ENCODE data around the gene SORL1.

SORL1 gene

GRCh38 chr11:121643479-121644186 lies 191.5 kb downstream of the SORL1 start:
- no peak for DNase-seq

- DNase-seq, result no peak
Measured at GRCh38 chr11:121644187-121644512, 192.0 kb downstream of the SORL1 start.

GRCh38 chr11:121645001-121645400 lies 192.9 kb downstream of the SORL1 start:
- no peak for DNase-seq

DNA sequence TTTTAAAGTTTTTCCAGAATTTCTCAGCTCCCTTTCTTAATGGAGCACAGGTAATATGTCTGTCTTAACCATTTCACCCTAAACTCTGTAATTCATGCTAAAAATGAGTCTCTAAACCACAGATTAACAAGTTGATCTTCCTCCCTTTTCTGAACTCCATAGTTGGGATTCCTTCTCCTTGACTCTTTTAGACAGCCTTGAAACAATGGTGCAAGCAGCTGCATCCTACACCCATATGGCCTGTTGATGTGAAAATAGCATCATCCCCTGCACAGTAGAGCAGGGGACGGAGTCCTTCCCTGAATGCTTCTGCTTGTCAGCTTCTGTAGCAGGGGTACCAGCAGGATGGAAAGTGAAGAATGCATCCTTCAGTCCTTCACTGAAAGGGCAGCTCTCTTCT lies 193.5 kb downstream of the SORL1 start:
- DNase-seq, result no peak

DNA sequence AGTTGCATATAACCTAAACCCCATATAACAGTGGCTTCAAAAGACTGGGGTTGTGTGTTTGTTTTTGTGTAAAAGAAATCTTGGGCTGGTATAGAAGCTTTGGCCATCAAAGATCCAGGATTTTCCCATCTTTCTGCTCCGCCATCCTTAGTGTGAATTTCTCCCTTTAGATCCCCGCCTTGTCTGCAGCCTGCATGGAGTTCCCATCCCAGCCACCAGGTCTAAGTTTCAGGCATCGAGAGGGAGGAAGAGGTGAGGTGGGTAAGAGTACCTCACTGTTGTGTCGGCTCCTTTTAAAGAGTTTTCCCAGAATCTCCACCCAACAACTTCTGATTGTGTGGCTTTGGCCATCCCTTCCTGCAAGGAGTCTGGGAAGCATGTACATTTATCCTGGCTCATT lies 196.2 kb downstream of the SORL1 start:
- DNase-seq, result no peak

DNA sequence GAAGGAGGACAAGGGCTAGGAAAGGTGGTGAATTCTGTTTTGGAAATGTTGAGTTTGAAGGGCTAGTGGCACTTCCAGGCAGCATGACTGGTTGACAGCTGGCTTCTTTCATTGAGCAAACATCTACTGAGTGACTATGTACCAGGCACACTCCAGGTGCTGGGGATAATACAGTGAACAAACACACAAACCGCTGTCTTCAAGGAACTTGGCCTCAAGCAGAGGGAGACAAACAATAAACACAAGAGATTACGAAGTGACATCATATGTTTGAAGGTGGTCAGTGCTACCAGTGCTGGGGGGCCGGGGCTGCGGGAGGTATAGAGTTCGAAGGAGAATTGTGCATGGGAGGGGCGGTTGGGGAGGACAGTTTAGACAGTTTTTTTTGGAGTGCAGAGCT lies 197.7 kb downstream of the SORL1 start:
- no peak for DNase-seq

GRCh38 chr11:121650351-121651256 lies 198.5 kb downstream of the SORL1 start:
- no peak for DNase-seq

- no peak for DNase-seq
Measured at GRCh38 chr11:121651257-121651605, 199.1 kb downstream of the SORL1 start.

DNA sequence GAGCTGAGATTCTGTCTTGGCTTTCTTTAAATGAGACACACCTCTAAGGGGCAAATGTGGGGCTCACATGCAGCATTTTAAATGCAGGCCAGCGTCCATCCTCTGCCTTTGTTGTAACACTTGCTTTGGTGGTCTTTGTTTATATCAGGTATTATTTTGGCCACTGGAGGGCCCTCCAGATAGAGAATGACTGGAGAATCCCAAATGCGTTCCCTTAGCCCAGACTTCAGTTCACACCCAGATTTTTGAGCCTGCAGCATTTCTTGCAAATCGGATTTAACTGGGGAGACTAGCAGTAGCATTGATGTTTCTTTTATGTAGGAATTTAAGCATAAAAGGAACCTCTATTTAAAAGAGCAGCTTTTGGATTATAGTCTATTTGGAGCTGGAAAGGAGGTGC lies 200.9 kb downstream of the SORL1 start:
- no peak for DNase-seq

- DNase-seq, result no peak
Measured at GRCh38 chr11:121654259-121654842, 202.2 kb downstream of the SORL1 start.

- no peak for DNase-seq
Measured at GRCh38 chr11:121654843-121655536, 202.9 kb downstream of the SORL1 start.

DNA sequence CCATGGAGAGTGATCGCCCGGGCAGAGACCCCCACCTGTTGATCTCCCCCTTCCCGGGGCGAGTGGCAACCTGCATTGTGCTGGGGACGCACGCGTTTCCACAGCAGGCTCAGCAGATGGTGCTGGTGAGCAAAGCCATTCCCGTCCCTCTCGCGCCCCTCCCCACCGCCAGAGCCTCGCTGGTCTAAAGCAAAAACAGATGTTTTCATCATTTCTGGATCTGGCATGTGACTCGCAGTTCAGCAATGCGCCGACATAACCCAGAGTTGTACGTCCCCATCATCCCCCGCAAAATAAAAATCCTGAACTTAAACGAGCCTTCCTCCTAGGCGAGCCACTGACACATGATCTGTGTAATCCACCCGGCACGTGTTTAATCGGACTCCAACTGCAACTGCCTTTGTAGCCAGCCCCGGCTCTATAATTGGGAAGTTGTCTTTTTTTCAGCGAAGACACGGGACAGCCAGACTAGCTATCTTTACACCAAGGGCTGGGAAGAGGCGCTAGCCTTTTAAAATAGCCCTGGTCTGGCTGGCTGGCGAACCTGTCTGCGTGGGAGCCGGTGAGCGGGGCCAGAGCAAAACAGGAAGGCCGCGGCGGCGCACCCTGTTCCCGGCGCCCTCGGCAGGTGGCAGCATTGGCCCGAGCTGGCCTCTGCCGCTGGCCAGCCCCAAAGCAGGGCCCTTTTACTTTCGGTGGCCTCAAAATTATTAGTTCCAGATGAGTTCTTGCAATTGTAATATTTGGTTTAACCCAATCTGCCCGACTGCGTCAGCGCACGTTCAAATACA lies 203.6 kb downstream of the SORL1 start:
- DNase-seq, result peak; percentile 61

- DNase-seq, result no peak
Measured at GRCh38 chr11:121656328-121657090, 204.4 kb downstream of the SORL1 start.

DNA sequence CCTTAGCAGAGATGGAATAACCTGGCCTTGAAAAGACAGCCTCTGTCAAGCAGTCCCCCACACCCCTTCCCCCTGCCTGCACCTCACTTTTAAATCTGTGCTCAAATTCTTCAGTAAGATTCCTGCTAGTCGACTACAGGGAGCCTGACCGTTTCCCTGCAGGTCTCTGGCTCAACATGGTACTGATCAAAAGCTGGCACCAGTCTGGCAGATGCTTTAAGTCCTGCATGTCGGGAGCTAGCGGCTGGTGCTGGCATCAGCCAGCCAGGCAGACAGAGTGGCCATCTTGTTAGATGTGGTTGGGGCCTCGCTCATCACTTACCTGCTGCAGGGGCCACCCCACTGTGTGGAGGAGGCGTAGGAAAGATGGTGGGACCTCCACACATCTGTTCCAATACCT lies 205.0 kb downstream of the SORL1 start:
- no peak for DNase-seq

GRCh38 chr11:121659811-121660210 lies 207.7 kb downstream of the SORL1 start:
- DNase-seq, result no peak

- DNase-seq, result no peak
Measured at GRCh38 chr11:121661880-121662486, 209.9 kb downstream of the SORL1 start.

DNA sequence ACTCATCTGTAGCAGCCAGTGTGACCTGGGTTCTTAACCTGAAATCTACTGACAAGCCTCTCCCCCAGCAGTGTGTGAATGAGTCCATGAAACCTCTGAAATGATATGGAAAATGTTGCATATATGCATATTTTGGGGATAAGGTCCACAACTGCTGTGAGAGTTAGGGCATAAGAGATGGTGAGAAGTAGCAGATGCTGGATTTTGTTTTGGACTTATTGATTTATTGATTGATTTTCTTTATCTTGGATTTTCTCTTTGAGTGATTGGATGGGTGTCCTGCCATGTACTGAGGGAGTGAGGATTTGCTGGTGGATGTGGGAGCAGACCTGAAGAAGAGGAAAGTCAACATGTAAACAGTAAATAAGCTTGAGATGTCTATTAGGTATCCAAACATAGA lies 212.0 kb downstream of the SORL1 start:
- no peak for DNase-seq

DNA sequence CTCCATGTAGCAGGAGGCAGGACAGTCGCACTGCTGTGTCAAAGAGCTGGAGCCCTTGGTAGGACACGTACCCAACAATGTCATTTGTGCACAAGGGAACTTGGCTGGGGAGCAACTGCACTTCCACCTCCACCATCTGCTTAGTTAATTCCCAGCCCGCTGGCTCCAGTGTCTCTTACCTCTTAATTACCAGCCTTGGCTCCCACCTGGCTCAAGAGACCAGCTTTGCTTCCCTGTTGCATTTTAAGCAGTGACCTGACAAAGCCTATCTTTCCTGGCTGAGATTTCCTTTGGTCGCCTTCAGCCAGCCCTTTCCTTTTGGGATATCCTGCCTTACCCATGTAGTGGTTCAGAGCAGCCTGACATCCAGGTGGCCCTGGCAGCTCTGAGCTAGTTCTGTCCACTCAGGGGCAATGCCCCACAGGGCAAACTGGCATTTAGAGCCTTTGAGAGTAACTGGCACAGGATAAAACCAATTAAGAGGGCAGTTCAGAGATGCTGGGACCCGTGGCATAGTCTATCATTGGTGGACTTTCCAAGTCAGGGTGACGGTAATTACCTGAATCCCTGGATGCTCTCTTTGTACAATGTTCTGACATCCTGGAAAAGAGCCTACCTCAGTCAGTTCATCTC lies 213.2 kb downstream of the SORL1 start:
- DNase-seq, result no peak

- no peak for DNase-seq
Measured at GRCh38 chr11:121667836-121668235, 215.7 kb downstream of the SORL1 start.

- DNase-seq, result no peak
Measured at GRCh38 chr11:121669422-121669821, 217.3 kb downstream of the SORL1 start.

DNA sequence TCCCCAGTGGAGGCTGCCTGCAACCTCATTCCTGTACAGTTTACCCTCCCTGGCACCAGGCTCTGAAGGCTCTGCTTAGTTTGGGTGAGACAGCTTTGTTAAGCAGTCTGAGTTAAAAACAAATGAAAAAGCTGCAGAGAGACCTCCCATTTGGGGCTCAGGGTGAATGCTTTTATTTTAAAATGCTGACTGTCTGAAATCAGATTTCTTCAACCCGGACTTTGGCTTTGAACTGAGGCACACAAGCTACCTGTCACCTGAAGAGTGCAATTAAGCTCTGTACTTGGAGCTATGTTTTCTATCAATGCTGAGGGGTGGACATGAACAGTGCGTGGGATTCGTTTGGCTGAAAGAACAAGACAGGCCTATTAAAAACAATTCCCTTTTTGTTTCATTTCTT lies 218.2 kb downstream of the SORL1 start:
- DNase-seq, result no peak
